Keratinocyte (primary cell): Measurements from ENCODE around the gene GLB1L2.

Experiments used
- CTCF ChIP-seq, 3 experiments: IDR thresholded peaks in 1 of 3; conservative IDR thresholded peaks in 1 of 3; optimal IDR thresholded peaks in 1 of 3; 2 replicates in 2 of 3; 3 replicates in 1 of 3; pipeline versions ENCODE3 to v1.5.1; 2011; ENCODE audit warnings: low read length in 3 of 3, mild to moderate bottlenecking in 3 of 3, moderate library complexity in 2 of 3, control low read depth in 1 of 3, inconsistent platforms in 1 of 3; ENCODE audit not compliant: insufficient read depth in 2 of 3; ENCODE audit errors: extremely low read depth in 1 of 3
- EZH2 ChIP-seq: IDR thresholded peaks from one replicate; pipeline ENCODE4 v1.6.1; 2012; ENCODE audit warnings: inconsistent platforms, mild to moderate bottlenecking, low read length, moderate library complexity

- TF ChIP-seq EZH2: no peak
- no peak for TF ChIP-seq CTCF (optimal IDR thresholded peaks at IDR 0.05 in 1 of 3, IDR thresholded peaks at IDR 0.05 in 1 of 3, conservative IDR thresholded peaks at IDR 0.05 in 1 of 3; ENCODE audit: extremely low read depth in 1 of 3, insufficient read depth in 2 of 3, low read length in 3 of 3)
These were observed 14.6 kb downstream of the GLB1L2 start for GRCh38 chr11:134346101-134346975.
